HT-29 (cell line): Measurements from ENCODE around the gene CXADR. TPM values are rescaled to one million over a fixed set of nuclear protein-coding genes. Genes with fewer than 3 reads are reported as not detected.

Source experiments
- DNase-seq: peaks from one replicate; pipeline ENCODE4 v3.0.0-alpha.2; 2015; ENCODE audit warnings: low spot score
- total RNA-seq: library from RNA; depleted of rRNA; stranded (reverse); fragments of >200 nt; shearing (Covaris generic); gene quantifications from 2 replicates; pipeline ENCODE4 v1.2.3, GENCODE V29; 2014

Gene CXADR
- total RNA-seq, 1 experiment from 2014 or later = 17.4 TPM

DNA sequence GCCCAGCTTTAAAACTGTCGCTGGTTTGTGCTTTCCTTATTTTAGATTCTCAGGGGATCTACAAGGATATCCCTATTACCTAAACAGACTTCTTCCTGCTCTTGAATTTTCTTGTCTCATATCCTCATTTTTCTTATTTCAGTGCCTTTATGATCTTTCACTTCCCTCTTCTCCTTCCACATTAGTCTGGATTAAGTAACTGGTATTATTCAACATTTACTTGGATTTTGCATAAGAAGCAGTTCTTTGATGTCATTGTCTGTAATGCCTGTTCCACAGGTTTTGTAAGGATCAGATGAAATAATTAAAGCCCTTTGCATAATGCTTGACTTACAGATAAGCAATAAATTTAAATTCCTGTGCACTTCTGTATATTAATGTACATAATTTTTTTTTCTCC, 26.5 kb downstream of the CXADR start:
- no peak for DNase-seq

GRCh38 chr21:17539743-17540341, 27.0 kb downstream of the CXADR start:
- DNase-seq = no peak

DNA sequence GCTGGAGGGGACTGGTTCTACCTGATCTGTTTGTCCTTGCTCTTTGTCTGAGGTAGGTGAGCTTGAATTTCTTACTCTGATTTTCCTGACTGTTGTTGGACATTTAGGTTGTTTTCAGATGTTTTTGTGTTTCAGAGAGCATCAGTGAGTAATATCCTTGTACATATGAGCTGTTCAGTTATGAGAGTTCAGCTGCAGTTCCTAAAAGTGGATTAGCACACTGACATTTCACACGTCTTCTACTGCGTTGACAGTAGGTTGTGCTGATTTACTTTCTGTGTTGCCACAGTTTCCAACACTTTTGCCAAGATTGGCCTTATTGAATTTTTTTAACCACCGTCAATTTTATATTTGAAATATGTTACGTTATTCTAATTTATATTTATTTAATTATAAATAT, 27.7 kb downstream of the CXADR start:
- DNase-seq = no peak

DNA sequence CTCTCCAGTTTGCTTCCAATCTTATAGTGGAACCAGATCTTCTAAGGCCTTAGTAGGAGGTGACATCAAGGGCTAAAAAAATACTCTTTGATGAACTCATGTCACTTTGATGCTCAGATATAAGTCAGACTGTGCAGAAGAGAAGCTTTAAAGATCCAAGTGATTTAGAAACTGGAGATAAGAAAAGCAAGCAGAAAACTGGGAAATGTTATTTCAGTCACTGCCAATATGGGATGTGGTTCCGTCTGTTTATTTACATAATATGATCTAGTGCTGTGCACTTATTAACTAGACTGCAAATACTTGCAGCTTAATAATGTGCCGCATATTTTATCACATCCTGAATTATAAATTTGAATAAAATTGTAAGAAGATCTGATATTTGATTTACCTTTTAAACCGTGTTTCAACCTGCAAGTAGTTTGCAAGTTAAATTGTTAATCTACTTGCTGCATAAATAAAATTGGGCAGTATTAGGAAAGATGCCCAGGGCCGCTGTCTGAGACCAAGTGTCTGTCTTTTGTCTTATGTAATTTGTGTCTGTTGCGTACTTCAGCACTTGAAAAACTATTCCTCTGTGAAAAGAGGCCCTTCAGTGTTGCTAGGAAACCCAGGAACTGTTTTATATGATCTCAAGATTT, 29.6 kb downstream of the CXADR start:
- peak; percentile 46 for DNase-seq

GRCh38 chr21:17545007-17545406, 32.2 kb downstream of the CXADR start:
- DNase-seq = no peak

- no peak for DNase-seq
These were observed 35.4 kb downstream of the CXADR start for GRCh38 chr21:17548262-17548661.

DNA sequence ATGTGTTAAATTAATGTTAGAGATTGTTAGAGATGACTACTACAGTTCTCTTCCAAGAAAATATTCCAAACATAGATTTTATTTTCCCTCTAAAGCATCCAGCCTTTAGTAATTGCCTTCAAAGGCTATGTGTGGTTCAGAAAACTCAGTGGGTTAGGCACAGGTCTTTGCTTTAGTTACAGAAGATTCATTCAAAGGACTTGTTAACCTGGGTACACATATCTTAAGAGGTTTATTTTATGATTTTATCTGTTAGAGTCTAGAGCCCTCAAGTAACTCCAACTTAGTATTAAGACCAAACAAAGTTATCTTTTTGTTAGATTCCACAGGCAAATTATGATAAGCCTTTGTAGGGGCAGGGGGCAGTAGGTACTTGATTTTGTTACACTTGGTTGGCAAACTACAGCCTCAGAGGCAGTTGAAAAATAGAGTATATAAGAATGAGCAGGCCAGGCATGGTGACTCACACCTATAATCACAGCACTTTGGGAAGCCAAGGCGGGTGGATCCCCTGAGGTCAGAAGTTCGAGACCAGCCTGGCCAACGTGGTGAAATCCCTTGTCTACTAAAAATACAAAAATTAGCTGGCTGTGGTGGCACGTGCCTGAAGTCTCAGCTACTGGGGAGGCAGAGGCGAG, 37.9 kb downstream of the CXADR start:
- no peak for DNase-seq

DNA sequence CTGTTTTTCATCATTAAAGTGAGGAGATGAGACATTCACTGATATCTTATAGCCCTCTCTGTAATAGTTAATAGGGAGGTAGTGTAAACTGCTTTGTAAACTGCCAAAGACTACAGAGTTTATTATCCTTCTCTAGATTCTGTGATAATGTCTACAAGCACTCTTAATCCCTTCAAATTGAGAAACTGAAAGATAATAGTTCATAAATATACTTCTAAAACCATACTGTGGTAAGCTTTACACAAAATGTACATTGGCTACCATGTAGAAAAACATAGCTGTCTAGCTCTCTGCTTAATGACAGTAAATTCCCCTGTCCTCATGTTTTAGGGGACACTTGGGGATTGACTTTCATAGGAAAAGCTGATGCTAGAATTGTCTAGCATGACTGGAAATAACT, 39.6 kb downstream of the CXADR start:
- no peak for DNase-seq

DNA sequence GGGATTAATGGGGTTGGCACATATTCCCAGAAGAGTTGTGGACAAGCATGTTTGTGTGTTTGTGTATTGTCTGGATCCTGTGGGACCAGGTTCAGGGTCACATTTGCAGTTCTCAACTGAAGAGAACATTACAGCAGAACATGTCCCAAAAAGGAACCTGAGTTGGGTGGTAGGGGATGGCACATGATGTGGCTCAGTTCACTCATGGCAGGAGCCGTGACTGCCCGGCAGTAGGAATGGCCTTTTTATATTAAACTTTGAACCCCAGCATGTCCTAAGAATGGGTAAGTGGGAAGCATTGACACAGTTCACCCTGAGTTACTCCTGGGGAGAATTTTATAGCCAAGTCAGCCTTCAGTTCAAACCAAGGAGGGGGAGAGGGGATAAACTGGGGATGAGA, 41.3 kb downstream of the CXADR start:
- DNase-seq = no peak

DNA sequence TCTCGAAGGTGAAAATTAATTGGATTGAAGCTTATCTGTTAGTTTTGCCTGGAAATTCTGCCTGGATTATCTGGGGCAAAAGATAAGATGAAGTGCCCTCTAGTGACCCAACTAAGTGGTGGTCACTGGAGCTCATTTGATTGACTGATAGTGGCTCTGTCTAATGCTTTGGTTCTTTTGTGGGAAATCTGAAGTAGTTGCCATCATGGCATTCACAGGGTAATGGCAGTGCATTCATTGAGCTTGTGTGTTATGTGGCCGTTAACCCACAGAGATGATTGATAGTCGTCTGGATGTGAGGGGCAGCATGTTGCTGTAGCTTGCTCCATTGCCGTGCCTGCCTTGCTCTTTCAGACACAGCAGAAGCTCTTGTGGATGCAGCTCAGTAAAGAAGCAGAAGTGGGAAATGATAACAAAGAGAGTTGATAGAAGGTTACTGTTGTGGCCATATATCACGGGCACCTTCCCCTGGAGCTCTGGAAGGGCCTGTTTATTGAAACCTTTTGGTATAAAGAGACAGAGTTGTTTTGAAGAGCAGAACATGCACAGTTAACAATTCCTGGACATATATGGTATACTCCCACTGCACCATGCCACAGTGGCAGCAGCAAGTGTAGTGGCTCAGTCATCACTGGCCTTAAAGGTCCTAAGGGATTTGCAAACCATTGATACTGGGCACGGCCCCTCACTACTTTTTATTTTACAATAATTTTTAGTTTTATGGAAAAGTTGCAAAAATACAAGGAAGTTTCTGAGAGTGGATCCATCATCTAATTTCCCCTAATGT, 42.0 kb downstream of the CXADR start:
- no peak for DNase-seq

DNA sequence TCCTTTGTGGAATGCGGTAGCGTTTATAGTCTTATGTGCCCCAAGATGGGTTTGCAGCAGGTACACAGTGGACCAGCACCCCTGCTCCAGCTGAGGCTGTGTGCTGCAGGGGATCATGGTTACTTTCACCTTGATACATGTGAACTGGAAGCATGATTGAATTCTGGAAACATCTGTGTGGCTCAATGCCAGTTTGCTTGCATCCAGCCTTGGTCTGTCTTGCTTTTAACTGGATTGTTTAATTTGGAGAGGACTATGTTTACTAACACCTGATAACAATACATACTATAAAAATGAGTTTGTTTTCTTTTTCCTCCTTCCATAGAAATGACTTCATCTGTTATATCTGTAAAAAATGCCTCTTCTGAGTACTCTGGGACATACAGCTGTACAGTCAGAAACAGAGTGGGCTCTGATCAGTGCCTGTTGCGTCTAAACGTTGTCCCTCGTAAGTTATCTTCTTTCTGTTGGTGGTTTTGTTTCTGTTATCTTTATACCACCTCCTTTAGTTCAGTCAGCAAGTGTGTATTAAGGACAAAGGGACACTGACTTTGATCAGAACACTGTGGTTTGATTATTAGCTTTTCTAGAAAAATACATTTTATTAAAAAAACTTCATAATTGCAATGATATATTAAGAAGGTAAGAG, 47.7 kb downstream of the CXADR start:
- no peak for DNase-seq

DNA sequence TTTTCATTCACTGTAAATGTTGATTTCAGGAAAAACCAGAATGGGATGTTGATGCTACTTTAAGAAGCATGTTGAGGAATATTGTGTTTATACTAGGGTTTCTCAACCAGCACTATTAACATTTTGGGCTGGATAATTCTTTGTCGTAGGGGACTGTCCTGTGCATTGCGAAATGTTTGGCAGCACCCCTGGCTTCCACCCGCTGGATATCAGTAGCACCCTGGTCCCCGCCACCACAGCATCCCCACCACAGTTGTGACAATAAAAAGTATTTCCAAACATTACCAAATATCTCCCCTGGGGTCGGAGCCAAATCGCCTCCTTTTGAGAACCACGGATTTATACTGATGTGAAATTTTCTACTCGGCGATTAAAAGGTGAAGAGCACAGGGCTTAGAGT, 57.9 kb downstream of the CXADR start:
- DNase-seq = no peak

DNA sequence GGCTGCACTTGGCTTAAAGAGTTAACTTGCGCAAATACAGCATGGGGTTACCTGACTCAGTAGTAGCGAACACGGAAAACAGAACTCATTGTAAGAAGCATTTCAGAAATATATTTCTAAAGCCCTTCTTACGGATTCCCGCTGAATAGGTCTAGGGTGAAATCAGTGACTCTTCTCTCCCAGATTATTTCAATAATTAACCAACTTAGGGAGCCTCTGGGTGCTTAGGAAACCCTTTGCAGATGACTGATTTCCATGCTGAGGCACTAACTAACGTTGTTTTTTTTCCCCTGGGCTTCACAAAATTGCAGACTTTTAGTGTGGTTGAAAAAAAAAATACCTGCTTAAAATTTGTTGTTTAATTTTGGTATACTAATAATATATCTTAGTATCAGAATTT, 59.6 kb downstream of the CXADR start:
- no peak for DNase-seq

- DNase-seq = no peak
These were observed 62.2 kb downstream of the CXADR start for GRCh38 chr21:17575076-17575475.

DNA sequence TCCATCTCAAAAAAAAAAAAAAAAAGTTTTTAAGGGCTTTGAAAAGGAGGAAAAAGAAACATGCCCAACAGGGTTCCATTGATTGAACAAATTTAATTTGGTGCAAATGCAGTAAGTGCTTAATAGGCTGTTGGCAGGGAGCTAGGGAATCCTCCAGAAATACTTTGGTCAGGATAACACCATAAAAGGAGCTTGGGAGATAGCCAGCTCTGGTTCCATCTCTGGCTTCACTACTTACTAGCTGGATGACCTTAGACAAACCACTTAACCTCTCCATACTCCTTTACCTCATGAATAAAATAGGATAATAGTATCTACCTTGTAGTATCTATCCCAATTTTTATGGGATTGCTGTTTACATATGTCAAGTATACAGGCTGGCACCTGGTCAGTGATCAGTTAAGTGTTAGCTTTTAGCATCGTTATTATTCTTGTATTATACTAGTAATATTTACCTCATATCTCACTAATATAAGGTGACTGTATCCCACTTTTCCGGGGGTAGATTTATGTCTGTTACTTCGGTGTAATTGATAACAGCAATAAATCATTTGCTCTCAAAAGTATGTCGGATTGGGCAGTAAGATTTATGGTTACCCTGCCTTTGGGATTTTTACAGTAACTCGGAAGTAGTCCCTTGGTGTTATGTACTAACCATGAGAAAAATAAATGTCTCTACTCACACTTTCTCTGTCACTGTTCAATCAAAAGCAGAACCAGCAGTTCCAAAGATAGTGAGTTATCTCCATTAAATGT, 63.4 kb downstream of the CXADR start:
- DNase-seq = no peak

- no peak for DNase-seq
These were observed 64.9 kb downstream of the CXADR start for GRCh38 chr21:17577701-17578100.

GRCh38 chr21:17578162-17578561, 65.3 kb downstream of the CXADR start:
- no peak for DNase-seq

GRCh38 chr21:17578876-17579275, 66.0 kb downstream of the CXADR start:
- DNase-seq = no peak

DNA sequence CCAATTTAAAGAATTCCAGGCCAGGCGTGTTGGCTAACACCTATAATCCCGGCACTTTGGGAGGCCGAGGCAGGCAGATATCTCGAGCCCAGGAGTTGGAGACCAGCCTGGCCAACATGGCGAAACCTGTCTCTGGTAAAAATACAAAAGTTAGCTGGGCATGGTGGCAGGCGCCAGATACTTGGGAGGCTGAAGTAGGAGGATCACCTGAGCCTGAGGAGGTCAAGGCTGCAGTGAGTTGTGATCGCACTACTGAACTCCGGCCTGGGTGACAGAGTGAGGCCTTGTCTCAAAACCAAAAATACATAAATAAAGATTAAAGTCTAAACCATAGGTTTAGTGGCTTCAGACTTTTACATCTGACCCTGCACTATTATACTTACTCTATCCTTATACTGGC, 67.5 kb downstream of the CXADR start:
- DNase-seq = no peak

GRCh38 chr21:17583898-17584297, 71.1 kb downstream of the CXADR start:
- no peak for DNase-seq

- DNase-seq = peak; percentile 67
These were observed 73.1 kb downstream of the CXADR start for GRCh38 chr21:17585875-17586450.
